GM12892 (cell line): ENCODE results near the gene MYORG.

Experiments used
- DNase-seq: peaks from one replicate; pipeline ENCODE4 v3.0.0; 2011; ENCODE audit not compliant: insufficient read length
- FAIRE-seq: peaks from 2 replicates; lab custom pipeline; 2011; peaks lifted over from hg19 to GRCh38; lab: Jason Lieb, UNC
- POLR2A ChIP-seq: IDR thresholded peaks from 2 replicates; pipeline ENCODE4 v1.6.1; 2011; ENCODE audit warnings: low read depth, low read length, control low read depth
- POLR2AphosphoS5 ChIP-seq: IDR thresholded peaks from 2 replicates; pipeline ENCODE4 v1.6.1; 2011; ENCODE audit warnings: low read depth, low read length, control low read depth
- TAF1 ChIP-seq: IDR thresholded peaks from 2 replicates; pipeline ENCODE4 v1.6.1; 2011; ENCODE audit warnings: low read depth, mild to moderate bottlenecking, control low read depth, low read length, borderline replicate concordance

MYORG gene

GRCh38 chr9:34317436-34317835 is 59.3 kb downstream of the MYORG start:
- DNase-seq = no peak
- TF ChIP-seq POLR2AphosphoS5 = no peak
- TF ChIP-seq POLR2A = no peak
- no peak for TF ChIP-seq TAF1
- FAIRE-seq = no peak
